Skeletal muscle tissue (tissue), 4 donors: Measurements from ENCODE around the gene NDUFS8. TPM values are rescaled to one million over a fixed set of nuclear protein-coding genes. Genes with fewer than 3 reads are reported as not detected.
A peak's percentile ranks its signal among the peaks of the same experiment; 100 is the strongest.

Source experiments
- H3K27ac ChIP-seq: one replicate; pipeline ENCODE4 v1.7.0; 2013; ENCODE audit warnings: mild to moderate bottlenecking, low read depth, low read length, inconsistent platforms
- H3K27me3 ChIP-seq, 3 donors: one replicate each; pipeline ENCODE4 v1.7.0; 2013; ENCODE audit warnings: low read length in 3 of 3; ENCODE audit not compliant: control insufficient read depth in 3 of 3, insufficient read depth in 3 of 3
- H3K36me3 ChIP-seq, 3 donors: one replicate each; pipeline ENCODE4 v1.7.0; 2013; ENCODE audit warnings: low read length in 3 of 3; ENCODE audit not compliant: control insufficient read depth in 3 of 3, insufficient read depth in 3 of 3
- H3K4me1 ChIP-seq, 3 donors: one replicate each; pipeline ENCODE4 v1.7.0; 2013; ENCODE audit warnings: low read length in 3 of 3, mild to moderate bottlenecking in 3 of 3; ENCODE audit not compliant: control insufficient read depth in 3 of 3, insufficient read depth in 3 of 3
- H3K4me3 ChIP-seq, 3 donors: one replicate each; pipeline ENCODE4 v1.7.0; 2013; ENCODE audit warnings: low read length in 3 of 3
- H3K9ac ChIP-seq, 3 donors: one replicate each; pipeline ENCODE4 v1.7.0; 2013; ENCODE audit warnings: low read length in 3 of 3, mild to moderate bottlenecking in 3 of 3, moderate library complexity in 2 of 3, low read depth in 1 of 3
- H3K9me3 ChIP-seq, 3 donors: one replicate each; pipeline ENCODE4 v1.7.0; 2013; ENCODE audit warnings: low read length in 3 of 3; ENCODE audit not compliant: control insufficient read depth in 3 of 3
- total RNA-seq: library from RNA; depleted of rRNA; stranded (reverse); fragments of >200 nt; gene quantifications from one replicate; pipeline ENCODE4 v1.2.3, GENCODE V29; 2014
- donor health status: Osteomylitis.

The NDUFS8 gene
- total RNA-seq, 1 donor from 2014 or later: 64.7 TPM

DNA sequence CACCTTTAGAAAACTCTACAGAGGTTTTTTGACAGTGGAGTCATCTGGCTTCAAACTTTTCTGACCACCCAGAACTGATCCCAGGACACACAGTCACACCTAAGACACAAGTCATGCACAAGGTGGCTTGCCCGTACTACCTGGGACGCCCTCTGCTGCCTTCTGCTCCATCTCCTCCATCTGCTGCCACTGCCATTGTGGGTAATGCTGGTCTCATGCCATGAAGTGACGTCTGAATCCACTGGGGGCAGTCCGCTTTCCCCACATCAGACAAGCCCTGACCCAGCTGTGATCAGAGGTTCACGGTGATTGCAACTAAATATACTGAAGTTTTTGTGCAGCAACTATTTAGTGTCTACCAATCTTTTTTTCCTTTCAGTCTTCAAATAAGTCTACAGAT, 5.4 kb upstream of the NDUFS8 start:
- Histone ChIP-seq H3K9ac (no peak overlapping the region), H3K4me3 (no peak overlapping the region), H3K27ac (no peak overlapping the region), H3K4me1 (peaks cover 7 to 12% (median 8%) of the 10 kb centered on the region in 3 donors), H3K27me3 (peaks cover 0 to 2% (median under 1%) of the 10 kb centered on the region in 3 donors), H3K36me3 (peaks cover 2 to 8% (median 6%) of the 10 kb centered on the region in 3 donors), H3K9me3 (no peaks in the 10 kb centered on the region)

GRCh38 chr11:68026391-68027105, 3.9 kb upstream of the NDUFS8 start:
- Histone ChIP-seq H3K9me3 (no peaks in the 10 kb centered on the region), H3K9ac (no peak overlapping the region), H3K27ac (no peak overlapping the region), H3K4me3 (no peak overlapping the region), H3K36me3 (peaks cover 2 to 8% (median 6%) of the 10 kb centered on the region in 3 donors), H3K4me1 (peaks cover 12 to 22% (median 14%) of the 10 kb centered on the region in 3 donors), H3K27me3 (no peaks in the 10 kb centered on the region)

DNA sequence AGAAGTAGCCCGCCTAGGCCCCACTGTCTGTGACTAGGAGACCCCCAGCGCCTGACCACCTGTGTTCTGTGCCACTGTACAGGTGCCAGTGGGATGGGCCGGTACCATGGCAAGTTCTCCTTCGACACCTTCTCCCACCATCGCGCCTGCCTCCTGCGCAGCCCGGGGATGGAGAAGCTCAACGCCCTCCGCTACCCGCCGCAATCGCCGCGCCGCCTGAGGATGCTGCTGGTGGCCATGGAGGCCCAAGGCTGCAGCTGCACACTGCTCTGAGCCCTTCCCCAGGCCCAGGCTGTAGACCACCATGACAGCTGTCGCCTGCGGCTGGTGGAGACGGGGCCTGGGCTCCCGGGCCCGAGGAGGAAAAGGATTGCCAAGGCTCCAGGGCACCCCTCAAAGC, 2.8 kb upstream of the NDUFS8 start:
- Histone ChIP-seq H3K9me3 (no peaks in the 10 kb centered on the region), H3K4me1 (peaks cover 23 to 34% (median 26%) of the 10 kb centered on the region in 3 donors), H3K27me3 (no peaks in the 10 kb centered on the region), H3K27ac (no peak overlapping the region), H3K9ac (no peak overlapping the region), H3K4me3 (no peak overlapping the region), H3K36me3 (peaks cover 9 to 11% (median 9%) of the 10 kb centered on the region in 3 donors)

DNA sequence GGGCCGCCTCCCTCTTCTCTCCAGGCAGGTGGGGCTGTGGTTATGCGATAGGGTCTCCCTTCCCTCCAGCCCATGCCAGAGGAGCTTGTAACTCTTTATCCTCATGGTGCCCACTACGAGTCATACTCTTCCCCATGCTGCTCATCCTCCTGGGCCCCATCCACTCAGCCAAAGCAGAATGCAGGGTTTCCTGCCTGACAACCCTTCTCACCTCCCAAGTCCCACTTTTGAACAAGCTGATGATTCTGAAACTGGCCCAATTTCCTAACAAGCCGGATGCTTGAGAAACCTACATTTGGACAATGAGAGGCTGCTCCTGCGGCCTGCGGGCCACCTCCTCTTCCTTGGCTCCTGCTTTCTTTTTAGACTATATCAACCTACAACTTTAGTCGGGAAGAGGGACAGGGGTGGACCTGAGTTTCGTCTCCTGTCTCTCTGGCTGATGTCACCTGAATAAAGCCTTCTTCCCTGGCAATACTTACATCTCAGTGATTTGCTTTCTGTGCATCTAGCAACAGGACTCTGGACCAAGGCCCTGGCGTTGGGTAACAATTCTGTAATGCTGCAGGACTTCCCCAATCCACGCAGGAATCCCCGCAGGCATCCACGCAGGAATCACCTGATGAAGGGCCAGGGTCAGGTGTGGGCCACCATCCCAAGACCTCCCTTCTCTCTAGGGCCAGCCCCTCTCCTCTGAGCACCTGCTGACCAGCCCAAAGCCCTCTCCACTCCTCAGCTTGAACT, 1.5 kb upstream of the NDUFS8 start:
- peak overlapping the region in 2 of 3 donors; percentile 59 to 85 for H3K9ac ChIP-seq
- peaks cover 35 to 47% (median 39%) of the 10 kb centered on the region in 3 donors for H3K4me1 ChIP-seq
- no peaks in the 10 kb centered on the region for H3K9me3 ChIP-seq
- no peaks in the 10 kb centered on the region for H3K27me3 ChIP-seq
- H3K4me3 ChIP-seq: peak overlapping the region; percentile 43 to 99 (median 98)
- peaks cover 14 to 20% (median 16%) of the 10 kb centered on the region in 3 donors for H3K36me3 ChIP-seq
- no peak overlapping the region for H3K27ac ChIP-seq

DNA sequence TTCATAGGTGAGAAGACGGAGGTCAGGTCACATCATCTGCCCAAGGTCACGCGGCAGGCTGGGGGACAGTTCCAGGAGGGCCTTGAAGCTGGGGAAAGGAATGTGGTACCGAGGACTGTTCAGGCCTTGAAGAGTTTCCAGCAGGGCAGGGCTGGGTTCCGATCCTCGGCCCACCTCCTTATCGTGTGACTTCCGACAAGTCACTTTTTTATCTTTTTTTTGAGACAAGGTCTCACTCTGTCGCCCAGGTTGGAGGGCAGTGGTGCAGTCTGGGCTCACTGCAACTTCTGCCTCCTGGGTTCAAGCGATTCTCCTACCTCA, 623 bp downstream of the NDUFS8 start:
- Histone ChIP-seq H3K27ac (peak overlapping the region; percentile 84), H3K9me3 (no peaks in the 10 kb centered on the region), H3K9ac (peak overlapping the region; percentile 98 to 99 (median 98)), H3K4me3 (peak overlapping the region; percentile 93 to 99 (median 98)), H3K4me1 (peaks cover 38 to 52% (median 42%) of the 10 kb centered on the region in 3 donors), H3K27me3 (no peaks in the 10 kb centered on the region), H3K36me3 (peaks cover 12 to 23% (median 23%) of the 10 kb centered on the region in 3 donors)

DNA sequence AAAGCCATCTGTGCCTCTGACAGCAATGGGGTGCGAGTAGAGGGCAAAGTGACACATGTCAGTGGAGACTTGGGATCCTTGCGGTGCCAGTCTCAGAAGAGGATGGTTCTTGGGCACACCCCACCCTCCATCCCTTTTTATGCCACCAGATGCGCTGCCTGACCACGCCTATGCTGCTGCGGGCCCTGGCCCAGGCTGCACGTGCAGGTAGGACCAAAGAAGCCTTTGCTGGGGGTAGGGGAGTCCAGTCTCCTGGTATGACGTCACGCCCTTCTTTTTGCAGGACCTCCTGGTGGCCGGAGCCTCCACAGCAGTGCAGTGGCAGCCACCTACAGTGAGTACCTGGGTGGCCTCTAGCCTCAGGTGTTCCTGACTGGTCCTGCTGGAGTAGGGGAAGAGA, 1.5 kb downstream of the NDUFS8 start:
- peak overlapping the region; percentile 84 for H3K27ac ChIP-seq
- H3K36me3 ChIP-seq: peaks cover 12 to 27% (median 26%) of the 10 kb centered on the region in 3 donors
- H3K27me3 ChIP-seq: no peaks in the 10 kb centered on the region
- peak overlapping the region; percentile 93 to 99 (median 98) for H3K4me3 ChIP-seq
- H3K4me1 ChIP-seq: peaks cover 43 to 61% (median 51%) of the 10 kb centered on the region in 3 donors
- no peaks in the 10 kb centered on the region for H3K9me3 ChIP-seq
- peak overlapping the region in 2 of 3 donors; percentile 43 to 98 for H3K9ac ChIP-seq

GRCh38 chr11:68032997-68033707, 2.7 kb downstream of the NDUFS8 start:
- H3K36me3 ChIP-seq: peaks cover 12 to 27% (median 26%) of the 10 kb centered on the region in 3 donors
- peak overlapping the region; percentile 22 for H3K27ac ChIP-seq
- H3K4me3 ChIP-seq: no peak overlapping the region
- peak overlapping the region in 2 of 3 donors; percentile 51 to 70 for H3K9ac ChIP-seq
- H3K9me3 ChIP-seq: no peaks in the 10 kb centered on the region
- peaks cover 54 to 72% (median 62%) of the 10 kb centered on the region in 3 donors for H3K4me1 ChIP-seq
- H3K27me3 ChIP-seq: no peaks in the 10 kb centered on the region

DNA sequence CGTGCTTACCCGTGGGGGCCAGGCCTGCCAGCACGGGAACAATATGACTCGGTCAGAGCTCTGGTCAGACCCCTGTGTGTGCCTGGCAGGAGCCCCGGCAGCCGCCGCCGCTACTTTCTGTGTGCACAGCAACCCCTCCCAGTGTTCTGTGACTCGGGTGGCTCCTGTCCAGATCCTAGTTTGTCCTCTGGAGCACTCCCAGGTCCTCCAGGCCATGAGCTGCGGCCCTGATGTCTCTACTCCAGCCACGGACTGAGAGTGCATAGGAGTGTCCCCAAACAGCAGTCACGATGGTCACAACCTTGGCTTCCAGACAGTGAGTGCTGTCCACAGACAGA, 3.2 kb downstream of the NDUFS8 start:
- Histone ChIP-seq H3K4me1 (peaks cover 60 to 78% (median 68%) of the 10 kb centered on the region in 3 donors), H3K9me3 (no peaks in the 10 kb centered on the region), H3K27ac (peak overlapping the region; percentile 22), H3K27me3 (no peaks in the 10 kb centered on the region), H3K9ac (peak overlapping the region in 2 of 3 donors; percentile 51 to 70), H3K4me3 (peak overlapping the region in 1 of 3 donors; percentile 29), H3K36me3 (peaks cover 12 to 27% (median 26%) of the 10 kb centered on the region in 3 donors)

DNA sequence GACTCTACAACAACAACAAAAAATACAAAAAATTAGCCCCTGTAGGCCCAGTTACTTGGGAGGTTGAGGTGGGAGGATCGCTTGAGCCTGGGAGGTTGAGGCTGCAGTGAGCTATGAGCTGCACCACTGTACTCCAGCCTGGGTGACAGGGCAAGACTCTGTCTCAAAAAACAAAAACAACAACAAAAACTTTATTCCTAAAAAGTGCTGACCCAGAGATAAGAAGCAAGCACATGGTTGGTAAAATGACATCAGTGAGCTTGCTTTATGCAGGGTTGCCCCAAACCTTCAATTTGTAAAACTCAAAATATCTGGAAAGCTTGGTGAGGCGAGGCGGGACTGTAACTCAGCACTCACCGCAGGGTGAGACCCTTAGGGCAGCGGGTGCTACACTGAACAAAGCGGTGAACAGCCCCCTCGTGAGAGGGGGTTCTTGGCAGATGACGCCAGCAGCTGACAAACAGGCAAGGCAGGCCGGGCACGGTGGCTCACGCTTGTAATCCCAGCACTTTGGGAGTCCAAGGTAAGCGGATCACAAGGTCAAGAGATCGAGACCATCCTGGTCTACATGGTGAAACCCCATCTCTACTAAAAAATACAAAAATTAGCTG, 4.9 kb downstream of the NDUFS8 start:
- Histone ChIP-seq H3K9ac (no peak overlapping the region), H3K27ac (no peak overlapping the region), H3K4me1 (peaks cover 60 to 78% (median 65%) of the 10 kb centered on the region in 3 donors), H3K27me3 (no peaks in the 10 kb centered on the region), H3K4me3 (no peak overlapping the region), H3K36me3 (peaks cover 12 to 27% (median 26%) of the 10 kb centered on the region in 3 donors), H3K9me3 (no peaks in the 10 kb centered on the region)
